K562 (cell line): Measurements from ENCODE around the gene RPS6KA4. TPM values are rescaled to one million over a fixed set of nuclear protein-coding genes. Genes with fewer than 3 reads are reported as not detected.

ENCODE experiments used
- ATAC-seq: fragments of 200-7000 bp; cut with Tn5 transposase; 3 replicates; pipeline ENCODE4 v1.9.1; 2020; ENCODE audit warnings: moderate library complexity
- BruUV-seq: library from RNA; stranded (reverse); fragments of 400-500 nt; replicated peaks from 2 replicates; lab custom pipeline; 2021; lab: Mats Ljungman, UMichigan
- CTCF ChIA-PET: fragments of 300-600 bp; formaldehyde crosslinking; extraction: SDS; loops from one replicate; lab custom pipeline; 2021; ENCODE audit warnings: low intra/inter-chr PET ratio; lab: Yijun Ruan, JAX
- POLR2A ChIA-PET: fragments of 300-600, 350-650 bp; sonication (Branson Sonifier 250); formaldehyde crosslinking; extraction: SDS; loops from one replicate; lab custom pipeline; 2021; ENCODE audit warnings: antibody characterized with exemption, inconsistent platforms; lab: Yijun Ruan, JAX
- DNase-seq, 4 experiments: peaks; one replicate each; pipeline versions ENCODE4 v3.0.0 to v3.0.0-alpha.2; 2011 to 2018; ENCODE audit warnings: low spot score in 3 of 4, mixed read lengths in 3 of 4; ENCODE audit errors: extremely low read depth in 1 of 4
- FAIRE-seq: peaks from 2 replicates; lab custom pipeline; 2011; peaks lifted over from hg19 to GRCh38; lab: Jason Lieb, UNC
- H2AFZ ChIP-seq: 2 replicates; pipeline ENCODE4 v1.6.0; 2011; ENCODE audit warnings: low read depth, low read length, control low read depth, inconsistent platforms
- H3K27ac ChIP-seq: fragments of 200-600 bp; 3 replicates; pipeline ENCODE4 v1.8.0; 2011; ENCODE audit warnings: low read depth, mild to moderate bottlenecking, control low read depth, inconsistent platforms, low read length, moderate library complexity, mixed read lengths; ENCODE audit errors: extremely low read depth
- H3K27me3 ChIP-seq, 2 experiments: fragments of 300-600 bp in 1 of 2; 2 replicates in 1 of 2; 3 replicates in 1 of 2; pipeline versions ENCODE4 v1.6.0 to v1.8.0; 2011; ENCODE audit warnings: inconsistent platforms in 2 of 2, low read length in 2 of 2, mild to moderate bottlenecking in 1 of 2, mixed read lengths in 1 of 2, moderate library complexity in 1 of 2; ENCODE audit not compliant: control insufficient read depth in 2 of 2, insufficient read depth in 2 of 2
- H3K36me3 ChIP-seq: fragments of 300-600 bp; 3 replicates; pipeline ENCODE4 v1.8.0; 2011; ENCODE audit warnings: mild to moderate bottlenecking, low read length, inconsistent platforms; ENCODE audit not compliant: control insufficient read depth, insufficient read depth
- H3K4me1 ChIP-seq, 2 experiments: fragments of 200-600 bp in 1 of 2; replicated peaks in 1 of 2; 2 replicates in 1 of 2; 3 replicates in 1 of 2; pipeline versions ENCODE4 v1.5.1 to v1.8.0; 2011; ENCODE audit warnings: inconsistent platforms in 2 of 2, low read length in 2 of 2, mild to moderate bottlenecking in 1 of 2, mixed read lengths in 1 of 2, moderate library complexity in 1 of 2; ENCODE audit not compliant: control insufficient read depth in 2 of 2, insufficient read depth in 2 of 2
- H3K4me2 ChIP-seq: 2 replicates; pipeline ENCODE4 v1.6.1; 2011; ENCODE audit warnings: low read length, control low read depth, inconsistent platforms, mixed read lengths; ENCODE audit not compliant: insufficient read depth
- H3K4me3 ChIP-seq: fragments of 200-600 bp; sonication (generic), shearing (Covaris generic); 2 replicates; pipeline ENCODE4 v1.5.1; 2016; ENCODE audit warnings: control low read depth, inconsistent platforms
- H3K79me2 ChIP-seq: fragments of 200-600 bp; 3 replicates; pipeline ENCODE4 v1.8.0; 2011; ENCODE audit warnings: low read length, inconsistent platforms; ENCODE audit not compliant: control insufficient read depth, insufficient read depth
- H3K9ac ChIP-seq, 2 experiments: 2 replicates each; pipeline versions ENCODE4 v1.6.0 to v1.6.1; 2011; ENCODE audit warnings: low read depth in 2 of 2, low read length in 2 of 2, control low read depth in 1 of 2, inconsistent platforms in 1 of 2, mild to moderate bottlenecking in 1 of 2, mixed read lengths in 1 of 2; ENCODE audit not compliant: insufficient read depth in 1 of 2
- H3K9me1 ChIP-seq: one replicate; pipeline ENCODE4 v1.6.0; 2011; ENCODE audit warnings: inconsistent platforms, mild to moderate bottlenecking, low read length, moderate library complexity; ENCODE audit not compliant: control insufficient read depth, insufficient read depth
- H3K9me3 ChIP-seq: replicated peaks from 2 replicates; pipeline ENCODE4 v1.5.1; 2011; ENCODE audit warnings: low read depth, low read length, inconsistent platforms; ENCODE audit not compliant: control insufficient read depth, insufficient read depth
- H4K20me1 ChIP-seq: replicated peaks from 2 replicates; pipeline ENCODE4 v1.6.1; 2011; ENCODE audit warnings: low read length, inconsistent platforms, mixed read lengths; ENCODE audit not compliant: control insufficient read depth, insufficient read depth
- GTF3C2 ChIP-seq: IDR thresholded peaks from 3 replicates; pipeline ENCODE4 v1.6.1; 2011; ENCODE audit warnings: borderline replicate concordance, mild to moderate bottlenecking, moderate library complexity; ENCODE audit not compliant: insufficient read length; ENCODE audit errors: extremely low read depth
- MTF1 ChIP-seq: fragments of 250-450 bp; sonication (Bioruptor Pico); IDR thresholded peaks from 2 replicates; pipeline ENCODE4 v1.9.0; 2021; ENCODE audit warnings: moderate library complexity, mild to moderate bottlenecking, inconsistent platforms, borderline replicate concordance
- NFIX ChIP-seq: fragments of 250-450 bp; sonication (Bioruptor Pico); IDR thresholded peaks from 2 replicates; pipeline ENCODE4 v1.4.0; 2020; ENCODE audit warnings: low read depth, mild to moderate bottlenecking, moderate library complexity
- POLR2A ChIP-seq: fragments of 450-650 bp; conservative IDR thresholded peaks from 2 replicates; pipeline ENCODE4 v1.6.1; 2016
- SIX5 ChIP-seq, 2 experiments: IDR thresholded peaks; 2 replicates each; pipeline ENCODE4 v1.6.1; 2011; ENCODE audit warnings: low read length in 2 of 2, borderline replicate concordance in 1 of 2, low read depth in 1 of 2, mild to moderate bottlenecking in 1 of 2, moderate library complexity in 1 of 2; ENCODE audit not compliant: insufficient read depth in 1 of 2
- WGBS: fragments of 100-300 bp; shearing (Covaris generic); methylation state at CpG from one replicate; pipeline ENCODE4 v1.1.6; 2016; ENCODE audit warnings: low coverage, mixed read lengths; ENCODE audit not compliant: insufficient coverage; ENCODE audit errors: missing lambda C conversion rate; 5-methylcytosine and 5-hydroxymethylcytosine counted together
- in situ Hi-C: fragments of 300-500 bp; cut with MboI; formaldehyde crosslinking; loops from 4 replicates; pipeline ENCODE4 v1.15.0; 2018; ENCODE audit warnings: inconsistent platforms, mixed read lengths
- intact Hi-C: fragments of 100-400 bp; cut with micrococcal nuclease; formaldehyde crosslinking; loops from 2 replicates; pipeline ENCODE4 v1.14.2; 2022
- polyA plus RNA-seq, 8 experiments: library from polyadenylated mRNA; depleted of rRNA in 4 of 8; stranded (reverse) in 5 of 8; unstranded in 3 of 8; fragments of >200 nt; fragmentation: Nextera tagmentation in 2 of 8; fragmentation: Illumina TruSeq in 1 of 8; extraction: Ambion mirVana in 2 of 8; extraction: Trizol in 1 of 8; gene quantifications; 2 replicates each; pipeline versions ENCODE4 v1.2.1 to v1.2.3, GENCODE V29; 2011 to 2014; ENCODE audit warnings: inconsistent platforms in 1 of 8, missing spikeins in 1 of 8
- total RNA-seq, 7 experiments: library from RNA; depleted of rRNA in 6 of 7; stranded (reverse); fragments of >200 nt in 6 of 7; fragmentation: Illumina TruSeq in 2 of 7; extraction: Trizol in 2 of 7; gene quantifications; 2 replicates each; pipeline versions ENCODE4 v1.2.1 to v1.2.3, GENCODE V29; 2011 to 2021; ENCODE audit warnings: low replicate concordance in 1 of 7

The RPS6KA4 gene
- total and polyA plus RNA-seq, 9 of the 15 experiments (the other 6 are each of a cell fraction or from before 2014, with no cell fraction given): 0.15 to 23.8 (median 9.8) TPM

GRCh38 chr11:64368673-64369074 is 9.7 kb downstream of the RPS6KA4 start:
- no peak for ATAC-seq
- H3K36me3 ChIP-seq: peaks cover 52% of the 10 kb centered on the region; the same call in 2 of the 3 replicates
- H3K27me3 ChIP-seq: no peaks in the 10 kb centered on the region
- H3K27ac ChIP-seq: no peak overlapping the region
- no peaks in the 10 kb centered on the region for H3K9me1 ChIP-seq
- no peak overlapping the region for H3K4me2 ChIP-seq
- CTCF ChIA-PET: no interaction called here
- peaks cover 0 to 26% of the 10 kb centered on the region in 2 experiments; a peak in 2 of 5 replicates for H3K4me1 ChIP-seq
- no peak overlapping the region for H3K9ac ChIP-seq
- no peak for TF ChIP-seq MTF1 (CRISPR knock-in tag)
- no peak for TF ChIP-seq NFIX (CRISPR knock-in tag)
- no peak for TF ChIP-seq POLR2A
- TF ChIP-seq GTF3C2: no peak
- no peak for TF ChIP-seq SIX5 (IDR thresholded peaks at IDR 0.05; ENCODE audit: borderline replicate concordance in 1 of 2, insufficient read depth in 1 of 2, low read depth in 1 of 2, low read length in 2 of 2)
- intact Hi-C loops: no loop called here
- H3K9me3 ChIP-seq: no peaks in the 10 kb centered on the region; the same call in 1 of the 2 replicates
- no peak overlapping the region for H2AFZ ChIP-seq
- in situ Hi-C loops: no loop called here
- WGBS: 98% methylated on average over 9 of the region's 28 CpGs
- no peak for DNase-seq
- POLR2A ChIA-PET: no interaction called here
- H4K20me1 ChIP-seq: no peaks in the 10 kb centered on the region
- FAIRE-seq: no peak
- H3K79me2 ChIP-seq: no peaks in the 10 kb centered on the region
- no peak overlapping the region for H3K4me3 ChIP-seq
- BruUV-seq: no TSS peak
